Stomach (tissue), 4 donors: Measurements from ENCODE around the gene NYNRIN.

Source experiments
- POLR2A ChIP-seq, 4 donors: fragments of 450-650 bp; IDR thresholded peaks; one replicate each; pipeline ENCODE4 v1.6.1; 2016; ENCODE audit warnings: antibody characterized with exemption in 4 of 4, control low read depth in 2 of 4, mild to moderate bottlenecking in 1 of 4, moderate library complexity in 1 of 4
- TF ChIP-seq, protein P1 (sequence below), 7 experiments: fragments of 450-650 bp in 4 of 7; fragments of 200-600 bp in 3 of 7; sonication (generic) in 3 of 7; IDR thresholded peaks; one replicate each; pipeline ENCODE4 v1.5.1; 2016 to 2019; ENCODE audit warnings: antibody characterized with exemption in 7 of 7, control low read depth in 2 of 7, mild to moderate bottlenecking in 1 of 7

DNA sequence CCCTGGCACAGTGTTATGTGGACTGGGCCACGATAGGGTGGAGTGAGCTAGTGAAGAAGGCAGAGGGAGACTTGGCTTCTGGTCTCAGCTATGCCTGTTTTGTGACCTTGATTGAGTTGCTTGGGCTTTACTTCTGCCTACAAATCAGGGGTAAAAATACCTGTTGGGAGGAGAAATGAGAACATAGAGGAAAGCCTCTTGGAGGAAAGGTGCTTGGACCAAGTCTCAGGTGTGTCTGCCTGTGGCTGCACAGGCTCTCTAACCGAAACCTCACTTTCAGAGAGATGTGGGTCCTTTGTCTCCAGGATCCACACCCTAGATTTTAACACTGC lies 38.9 kb downstream of the NYNRIN start:
- TF ChIP-seq, protein P1, sequence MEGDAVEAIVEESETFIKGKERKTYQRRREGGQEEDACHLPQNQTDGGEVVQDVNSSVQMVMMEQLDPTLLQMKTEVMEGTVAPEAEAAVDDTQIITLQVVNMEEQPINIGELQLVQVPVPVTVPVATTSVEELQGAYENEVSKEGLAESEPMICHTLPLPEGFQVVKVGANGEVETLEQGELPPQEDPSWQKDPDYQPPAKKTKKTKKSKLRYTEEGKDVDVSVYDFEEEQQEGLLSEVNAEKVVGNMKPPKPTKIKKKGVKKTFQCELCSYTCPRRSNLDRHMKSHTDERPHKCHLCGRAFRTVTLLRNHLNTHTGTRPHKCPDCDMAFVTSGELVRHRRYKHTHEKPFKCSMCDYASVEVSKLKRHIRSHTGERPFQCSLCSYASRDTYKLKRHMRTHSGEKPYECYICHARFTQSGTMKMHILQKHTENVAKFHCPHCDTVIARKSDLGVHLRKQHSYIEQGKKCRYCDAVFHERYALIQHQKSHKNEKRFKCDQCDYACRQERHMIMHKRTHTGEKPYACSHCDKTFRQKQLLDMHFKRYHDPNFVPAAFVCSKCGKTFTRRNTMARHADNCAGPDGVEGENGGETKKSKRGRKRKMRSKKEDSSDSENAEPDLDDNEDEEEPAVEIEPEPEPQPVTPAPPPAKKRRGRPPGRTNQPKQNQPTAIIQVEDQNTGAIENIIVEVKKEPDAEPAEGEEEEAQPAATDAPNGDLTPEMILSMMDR (IDR thresholded peaks at IDR 0.05): no peak
- no peak for TF ChIP-seq POLR2A (IDR thresholded peaks at IDR 0.05)
